Measurements from ENCODE around the gene MYH7. TPM values are rescaled to one million over a fixed set of nuclear protein-coding genes. Genes with fewer than 3 reads are reported as not detected.

MYH7 gene
- not detected in 2 replicates for total RNA-seq (2014; rRNA removed; shearing (Covaris generic))

- no peak for DNase-seq (ENCODE audit: low read depth)
These were observed at the start of gene MYH7 for GRCh38 chr14:23435543-23436326. Gene MYH7, minus strand, starts transcription at chr14:23435660. Its CDS starts 1,928 bp downstream, at chr14:23433732.

GRCh38 chr14:23483236-23483854 is 47.9 kb upstream of the MYH7 start:
- DNase-seq (ENCODE audit: low read depth), result no peak

- DNase-seq (ENCODE audit: low read depth), result no peak
These were observed 47.3 kb upstream of the MYH7 start for GRCh38 chr14:23482823-23483148.

GRCh38 chr14:23481979-23482822 is 46.7 kb upstream of the MYH7 start:
- no peak for DNase-seq (ENCODE audit: low read depth)

- peak; percentile 40 for DNase-seq (ENCODE audit: low read depth)
These were observed 46.0 kb upstream of the MYH7 start for GRCh38 chr14:23481362-23481970.

GRCh38 chr14:23478109-23478759 is 42.8 kb upstream of the MYH7 start:
- peak; percentile 49 for DNase-seq (ENCODE audit: low read depth)

- DNase-seq (ENCODE audit: low read depth), result no peak
These were observed 35.5 kb upstream of the MYH7 start for GRCh38 chr14:23470947-23471346.

- no peak for DNase-seq (ENCODE audit: low read depth)
These were observed 34.5 kb upstream of the MYH7 start for GRCh38 chr14:23469906-23470403.

GRCh38 chr14:23469127-23469905 is 33.9 kb upstream of the MYH7 start, which contains the start of gene NGDN:
Gene NGDN, plus strand, starts transcription at chr14:23469703. Its CDS starts 13 bp downstream, at chr14:23469716.
- peak; percentile 100 for DNase-seq (ENCODE audit: low read depth)

- no peak for DNase-seq (ENCODE audit: low read depth)
These were observed 33.3 kb upstream of the MYH7 start for GRCh38 chr14:23468704-23469126.

GRCh38 chr14:23465261-23465660 is 29.8 kb upstream of the MYH7 start:
- no peak for DNase-seq (ENCODE audit: low read depth)

- DNase-seq (ENCODE audit: low read depth), result no peak
These were observed 29.2 kb upstream of the MYH7 start for GRCh38 chr14:23464700-23465099.

- DNase-seq (ENCODE audit: low read depth), result no peak
These were observed 25.5 kb upstream of the MYH7 start for GRCh38 chr14:23460960-23461359.

- DNase-seq (ENCODE audit: low read depth), result peak; percentile 12
These were observed 22.4 kb upstream of the MYH7 start for GRCh38 chr14:23457587-23458445.

- DNase-seq (ENCODE audit: low read depth), result peak; percentile 14
These were observed 21.6 kb upstream of the MYH7 start for GRCh38 chr14:23456883-23457586.

- no peak for DNase-seq (ENCODE audit: low read depth)
These were observed 19.0 kb upstream of the MYH7 start for GRCh38 chr14:23454445-23454856.

- DNase-seq (ENCODE audit: low read depth), result no peak
These were observed 16.8 kb upstream of the MYH7 start for GRCh38 chr14:23452237-23452636.

GRCh38 chr14:23450379-23450778 is 14.9 kb upstream of the MYH7 start:
- DNase-seq (ENCODE audit: low read depth), result no peak

- DNase-seq (ENCODE audit: low read depth), result no peak
These were observed 13.9 kb upstream of the MYH7 start for GRCh38 chr14:23449314-23449713.
